Activated naive CD8-positive, alpha-beta T cell treated with anti-CD3 and anti-CD28 coated beads, Interleukin-2, amount 50 U/mL, for 16 hours (primary cell): Measurements from ENCODE around the gene TIMD4.

Experiments
- DNase-seq: peaks from one replicate; pipeline ENCODE4 v3.0.0-alpha.2; 2020; ENCODE audit warnings: low read depth, low spot score

Gene TIMD4

DNA sequence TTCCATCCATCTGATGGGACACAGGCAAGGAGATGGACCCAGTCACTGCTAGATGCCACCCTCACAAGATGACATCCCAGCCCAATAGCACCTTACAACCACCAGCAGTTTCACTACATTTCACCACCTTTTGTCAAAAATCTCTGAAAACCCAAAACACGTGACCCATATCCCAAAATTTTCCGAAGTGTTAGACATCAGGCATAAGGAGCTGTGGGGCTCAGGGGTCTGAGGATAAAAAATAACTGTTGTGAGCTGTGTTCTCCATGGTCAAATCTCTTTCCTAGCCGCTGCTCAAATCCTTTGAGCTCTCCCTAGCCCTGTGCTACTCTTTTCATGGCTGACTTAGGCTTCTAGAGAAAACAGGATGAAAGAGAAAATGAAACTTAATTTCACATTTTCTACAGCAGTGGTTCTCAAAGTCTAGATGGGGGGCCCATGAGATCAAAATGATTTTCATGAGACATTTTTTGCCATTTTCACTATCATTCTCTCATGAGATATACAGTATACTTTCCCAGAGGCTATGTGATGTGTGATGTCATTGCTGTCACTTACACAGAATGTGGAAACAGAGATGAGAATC is 40.7 kb downstream of the TIMD4 start:
- DNase-seq, result no peak

DNA sequence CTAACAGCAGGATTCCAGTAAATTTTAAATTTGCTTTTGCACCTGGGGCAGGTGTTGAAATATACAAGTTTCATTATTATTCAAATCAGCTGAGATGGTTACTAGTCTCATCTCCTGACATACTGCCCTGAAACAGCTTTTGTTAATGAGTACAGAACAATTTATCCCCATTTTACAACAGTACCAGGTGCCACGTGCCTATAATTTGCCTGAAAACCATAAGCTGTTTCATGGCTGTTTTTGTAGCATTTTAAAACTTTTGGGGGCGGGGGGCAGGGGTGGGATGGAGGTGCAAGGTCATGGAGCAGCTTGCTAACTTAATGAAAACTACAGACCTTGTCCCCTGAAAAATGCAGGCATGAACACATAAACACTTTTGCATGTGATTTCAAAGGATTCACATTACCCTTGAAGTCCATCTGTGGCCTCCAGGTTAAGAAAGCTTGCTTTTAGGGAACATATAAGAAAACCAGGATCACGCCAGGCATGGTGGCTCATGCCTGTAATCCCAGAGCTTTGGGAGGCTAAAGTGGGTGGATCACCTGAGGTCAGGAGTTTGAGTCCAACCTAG is 42.1 kb downstream of the TIMD4 start:
- DNase-seq, result no peak

DNA sequence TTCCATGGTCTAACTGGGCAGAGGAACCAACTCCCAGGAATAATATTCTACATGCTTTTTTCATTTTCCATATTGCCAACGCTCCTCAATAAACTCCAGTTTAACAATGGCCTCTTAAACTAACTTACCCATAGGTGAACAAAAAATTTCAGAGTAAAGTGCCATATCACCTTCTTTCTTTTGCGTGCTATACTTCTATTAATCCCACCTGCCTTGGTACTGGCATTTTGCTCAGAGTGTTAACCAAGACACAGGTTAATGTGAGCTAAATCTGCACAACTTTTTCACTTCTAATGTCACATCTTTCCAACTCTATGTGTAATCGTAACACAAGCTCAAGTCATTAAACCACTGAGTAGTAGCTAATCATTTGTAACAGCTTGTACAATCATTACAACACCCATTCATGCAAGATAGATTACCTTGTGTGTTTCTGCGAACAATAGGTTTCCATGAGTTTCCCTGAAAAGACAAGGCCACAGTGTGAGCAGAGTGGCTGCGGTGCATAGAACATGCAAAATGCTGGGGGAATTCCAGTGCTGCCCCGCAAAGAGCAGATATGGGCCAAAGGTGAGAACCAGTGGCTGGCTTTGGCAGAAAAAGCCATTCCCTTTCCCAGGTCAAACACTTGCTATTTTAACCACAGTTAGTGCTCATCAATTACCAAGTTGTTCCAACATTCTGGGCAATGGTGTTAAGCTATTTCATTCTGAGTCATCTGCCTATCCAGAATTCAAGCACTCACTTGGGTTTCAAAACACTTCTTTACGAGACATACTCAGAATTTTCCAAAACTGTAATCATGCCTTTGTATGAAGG is 42.8 kb downstream of the TIMD4 start:
- no peak for DNase-seq

DNA sequence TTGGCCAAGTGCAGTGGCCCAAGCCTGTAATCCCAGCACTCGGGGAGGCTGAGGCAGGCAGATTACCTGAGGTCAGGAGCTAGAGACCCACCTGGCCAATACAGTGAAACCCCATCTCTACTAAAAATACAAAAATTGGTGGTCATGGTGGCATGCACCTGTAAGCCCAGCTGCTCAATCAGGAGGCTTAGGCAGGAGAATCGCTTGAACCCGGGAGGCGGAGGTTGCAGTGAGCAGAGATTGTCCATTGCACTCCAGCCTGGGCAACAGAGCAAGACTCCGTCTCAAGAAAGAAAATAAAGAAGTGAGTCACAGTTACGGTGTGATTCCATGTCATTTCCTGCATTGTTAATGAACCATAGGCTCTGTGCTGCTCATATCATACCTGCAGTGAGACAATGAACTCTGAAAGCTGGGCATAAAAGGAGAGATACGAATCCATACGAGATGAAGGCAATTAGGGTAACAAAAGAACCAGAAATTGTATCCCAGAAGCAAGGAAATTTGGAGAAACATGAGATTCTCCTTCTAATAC is 44.6 kb downstream of the TIMD4 start:
- DNase-seq, result no peak

DNA sequence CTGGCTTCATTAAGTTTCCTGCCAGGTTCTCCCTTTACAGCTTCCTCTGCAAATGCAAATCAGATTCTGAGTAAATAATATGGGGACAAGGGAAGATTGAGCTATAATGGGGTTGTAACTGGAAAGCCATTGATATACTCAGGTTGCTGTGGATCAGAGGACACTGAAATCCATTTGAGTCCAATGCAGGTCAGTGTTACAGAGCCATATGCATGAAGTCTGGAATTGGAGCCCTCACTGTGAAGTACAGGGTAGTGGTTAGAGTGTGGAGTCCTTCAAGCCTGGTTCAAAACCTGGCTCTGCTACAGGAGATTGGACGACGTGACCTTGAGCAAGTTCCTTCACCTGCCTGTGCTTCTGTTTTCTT is 48.7 kb downstream of the TIMD4 start:
- no peak for DNase-seq

DNA sequence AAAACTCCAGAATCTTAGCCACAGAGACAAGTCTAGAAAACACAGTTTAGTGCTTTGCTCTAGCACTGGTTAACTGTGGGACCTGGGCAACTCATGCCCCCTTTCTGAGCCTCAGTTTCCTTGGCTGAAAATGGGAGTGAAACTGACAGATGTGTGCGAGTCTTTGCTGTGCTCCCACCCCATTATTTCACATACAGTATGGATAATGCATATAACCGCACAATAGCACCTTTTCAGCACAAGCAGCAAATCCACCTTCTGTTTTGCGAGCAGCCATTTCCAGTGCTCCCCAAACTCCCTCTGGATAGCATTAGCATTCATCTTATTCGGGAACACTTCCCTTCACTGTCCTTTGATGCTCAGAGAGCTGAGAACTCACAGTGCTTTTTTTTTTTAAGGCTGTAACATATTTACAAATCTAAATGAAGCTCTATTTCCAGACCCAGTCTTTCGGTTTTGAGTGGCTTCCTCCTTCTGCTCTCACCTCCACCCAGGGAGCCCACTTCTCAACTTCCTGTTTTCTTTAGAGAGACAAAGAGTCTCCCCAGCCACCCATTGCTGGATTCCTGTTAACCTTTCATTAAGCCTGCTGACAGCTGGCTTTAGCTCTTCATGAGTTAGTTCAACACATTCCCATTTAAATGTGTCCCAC is 49.2 kb downstream of the TIMD4 start:
- DNase-seq, result no peak

DNA sequence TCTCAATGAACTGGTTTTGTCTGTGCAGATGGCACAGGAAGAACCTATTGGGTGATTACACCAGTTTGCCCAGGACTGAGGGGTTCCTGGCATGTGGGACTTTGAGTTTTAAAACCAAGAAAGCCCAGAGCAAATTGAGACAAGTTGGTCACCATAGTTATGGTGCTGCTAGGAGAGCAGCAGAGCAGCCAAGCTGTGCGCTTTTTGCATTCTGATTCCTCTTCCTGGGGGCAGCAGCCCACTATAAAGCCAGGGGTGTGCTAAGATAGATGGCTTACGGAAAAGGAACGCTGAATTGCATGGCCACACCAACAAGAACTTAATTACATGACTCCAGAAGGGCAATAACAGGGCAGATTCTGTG is 49.7 kb downstream of the TIMD4 start:
- DNase-seq, result no peak

DNA sequence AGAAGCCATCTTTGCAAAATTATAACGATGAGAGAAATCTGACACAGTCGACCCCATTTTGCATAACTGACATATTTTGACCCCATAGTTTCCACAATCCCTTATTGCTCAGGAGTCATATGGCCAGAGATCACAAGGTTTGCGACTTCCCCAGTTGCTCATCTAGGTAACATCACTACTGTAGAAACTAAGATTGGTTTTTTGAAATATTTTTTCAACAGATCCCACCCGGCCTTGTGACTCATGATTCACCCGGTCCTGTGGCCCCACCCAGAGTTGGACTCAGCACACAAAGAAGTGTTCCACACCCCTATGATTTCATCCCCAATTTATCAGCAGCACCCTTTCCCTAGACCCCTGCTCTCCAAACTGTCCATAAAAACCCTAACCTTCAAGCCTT is 50.2 kb downstream of the TIMD4 start:
- no peak for DNase-seq

DNA sequence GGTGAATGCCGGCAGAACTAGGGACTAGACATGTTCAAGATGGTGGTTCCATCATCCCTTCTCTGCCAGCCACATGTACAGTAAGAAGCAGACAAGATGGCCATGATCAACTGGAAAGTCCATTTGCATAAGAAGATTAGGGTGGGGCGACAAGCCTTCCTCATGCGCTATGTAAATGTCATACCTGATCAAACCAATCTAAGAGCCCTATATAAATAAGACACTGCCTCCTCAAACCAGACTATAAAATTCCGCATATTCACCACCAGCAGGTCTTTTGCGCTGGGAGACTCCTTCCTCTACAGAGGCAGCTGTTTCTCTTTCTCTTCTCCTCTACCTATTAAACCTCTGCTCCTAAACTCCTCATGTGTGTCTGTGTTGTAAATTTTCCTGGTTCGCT is 53.8 kb downstream of the TIMD4 start:
- DNase-seq, result no peak

GRCh38 chr5:156907667-156908066 is 55.4 kb downstream of the TIMD4 start:
- no peak for DNase-seq

DNA sequence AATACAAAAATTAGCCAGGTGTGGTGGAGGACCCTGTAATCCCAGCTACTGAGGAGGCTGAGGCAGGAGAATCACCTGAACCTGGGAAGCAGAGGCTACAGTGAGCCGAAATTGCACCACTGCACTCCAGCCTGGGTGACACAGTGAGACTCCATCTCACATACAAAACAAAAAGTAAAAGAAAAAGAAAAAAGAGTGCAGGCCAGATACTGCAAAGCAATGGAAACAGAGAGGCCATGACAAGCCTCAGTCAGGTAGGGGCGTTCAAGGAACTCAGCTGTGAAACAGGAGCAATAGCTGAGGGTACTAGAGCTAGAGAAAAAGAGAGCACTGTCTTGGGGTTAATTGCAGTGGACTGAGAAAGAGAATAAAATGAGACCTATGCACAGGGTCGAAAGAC is 56.2 kb downstream of the TIMD4 start:
- no peak for DNase-seq

GRCh38 chr5:156896546-156896945 is 66.5 kb downstream of the TIMD4 start:
- DNase-seq, result no peak

DNA sequence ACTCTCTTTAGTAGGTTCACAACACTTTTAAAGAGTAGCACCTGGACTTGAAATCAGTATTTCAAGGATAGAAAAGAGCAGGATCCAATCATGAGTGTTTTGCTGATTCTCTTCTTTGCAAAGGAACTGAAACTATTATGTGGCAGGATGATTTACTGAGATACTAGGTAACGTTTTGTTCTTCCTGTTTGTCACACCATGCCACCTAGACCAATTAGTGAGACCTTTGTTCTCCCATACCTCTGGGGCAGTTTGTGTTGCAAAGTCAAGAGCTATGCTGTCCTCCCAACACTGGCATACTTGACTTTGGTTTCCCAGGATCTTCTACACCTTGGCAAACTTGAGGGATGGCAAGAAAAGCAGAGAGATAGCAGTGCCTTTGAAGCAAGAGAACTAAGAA is 69.5 kb downstream of the TIMD4 start:
- DNase-seq, result no peak

- DNase-seq, result no peak
Measured at GRCh38 chr5:156892864-156893263, 70.2 kb downstream of the TIMD4 start.

DNA sequence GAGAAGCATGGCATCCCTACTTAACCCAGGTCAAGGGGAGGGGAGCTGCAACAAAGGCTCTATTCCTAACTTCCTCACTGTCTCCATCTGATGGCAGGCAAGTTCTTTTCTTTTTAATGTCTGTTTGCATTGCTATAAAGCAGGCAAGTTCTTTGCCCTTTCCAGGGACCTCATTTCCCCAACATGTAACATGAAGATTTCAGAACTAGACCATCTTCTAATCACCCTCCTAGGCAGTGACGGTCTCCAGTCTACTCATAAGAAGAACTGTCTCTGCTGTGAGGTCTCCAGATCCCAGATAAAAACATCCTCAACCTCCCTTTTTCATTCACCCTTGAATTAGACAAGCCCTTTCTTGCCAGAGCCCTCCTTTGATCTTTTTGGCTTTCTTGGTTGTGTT is 70.8 kb downstream of the TIMD4 start:
- DNase-seq, result no peak

- no peak for DNase-seq
Measured at GRCh38 chr5:156888520-156888919, 74.5 kb downstream of the TIMD4 start.

DNA sequence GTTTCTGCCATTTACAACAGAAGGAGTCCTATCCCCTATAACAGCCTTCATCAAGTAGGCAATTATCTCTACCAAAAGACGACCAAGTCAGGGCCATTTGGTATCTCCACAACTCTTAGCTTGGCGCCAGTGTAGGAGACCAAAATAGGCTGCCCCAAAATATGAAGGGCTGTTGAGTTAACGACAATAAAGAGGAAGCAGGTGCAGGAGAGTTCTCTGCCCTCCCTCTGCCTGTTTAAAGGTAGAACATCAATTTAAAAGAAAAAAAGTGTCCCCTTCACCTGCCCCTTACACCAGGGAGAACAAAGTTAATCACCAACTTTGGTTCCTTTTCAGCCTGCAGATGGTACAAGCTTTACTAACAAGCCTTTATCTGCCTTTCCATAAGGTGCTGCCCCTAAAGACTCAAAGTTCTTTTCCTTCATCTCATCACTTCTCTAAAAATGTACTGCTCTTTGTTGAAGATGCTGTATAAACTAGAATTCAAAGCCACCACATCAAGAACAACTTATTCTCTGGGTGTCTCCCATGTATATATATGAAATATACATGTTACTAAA is 79.6 kb downstream of the TIMD4 start:
- DNase-seq, result no peak

GRCh38 chr5:156879665-156880285 is 83.3 kb downstream of the TIMD4 start:
- no peak for DNase-seq

DNA sequence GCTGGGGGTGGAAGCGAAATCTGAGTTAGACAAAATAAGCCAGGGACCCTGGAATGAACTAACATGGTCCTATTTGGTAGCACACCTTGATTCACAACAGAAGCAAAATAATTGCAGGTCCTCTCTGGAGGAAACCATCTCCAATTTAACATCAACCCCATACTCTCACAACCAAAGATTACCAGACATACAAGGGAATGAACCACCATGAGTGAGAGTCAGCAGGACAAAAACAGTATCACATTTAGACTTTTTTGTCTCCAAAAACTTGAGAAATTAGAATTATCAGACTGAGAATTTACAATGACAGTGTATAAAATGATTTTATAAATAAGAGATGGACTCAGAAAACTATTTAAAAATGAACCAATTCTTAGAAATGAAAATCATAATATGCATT is 91.8 kb downstream of the TIMD4 start:
- no peak for DNase-seq

- no peak for DNase-seq
Measured at GRCh38 chr5:156870498-156870839, 92.6 kb downstream of the TIMD4 start.
